ENCODE results near the gene B3GNT4. TPM values are rescaled to one million over a fixed set of nuclear protein-coding genes. Genes with fewer than 3 reads are reported as not detected.
"Not testable (repeated sequence)": the region's sequence is repeated elsewhere in the genome, so short reads cannot be mapped to it uniquely, and the experiment has no call there.

The B3GNT4 gene
- total RNA-seq, 1 donor from 2014 or later = 0.30 TPM

DNA sequence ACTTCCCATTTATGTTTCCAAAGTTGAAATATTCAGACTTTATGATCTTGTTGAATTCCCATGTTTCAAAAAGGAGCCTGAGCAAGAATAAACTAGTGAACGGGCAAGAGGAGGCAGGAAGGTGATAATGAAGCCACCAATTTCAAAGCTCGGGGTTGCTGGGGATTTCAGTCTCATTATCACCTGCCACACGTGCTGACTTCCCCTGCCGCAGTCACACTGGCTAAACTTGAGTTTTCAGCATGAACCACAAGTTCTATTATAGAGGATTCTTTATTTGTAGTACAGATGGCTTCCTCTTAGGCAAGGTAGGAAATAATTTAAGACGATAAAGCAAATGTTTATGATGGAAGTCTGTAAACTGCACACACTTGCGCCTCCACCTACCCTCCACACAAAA, 40.5 kb downstream of the B3GNT4 start:
- ATAC-seq = no peak
- intact Hi-C loops (cut with DNase I) = no loop called here
- peaks cover 78% of the 10 kb centered on the region for H3K36me3 ChIP-seq

DNA sequence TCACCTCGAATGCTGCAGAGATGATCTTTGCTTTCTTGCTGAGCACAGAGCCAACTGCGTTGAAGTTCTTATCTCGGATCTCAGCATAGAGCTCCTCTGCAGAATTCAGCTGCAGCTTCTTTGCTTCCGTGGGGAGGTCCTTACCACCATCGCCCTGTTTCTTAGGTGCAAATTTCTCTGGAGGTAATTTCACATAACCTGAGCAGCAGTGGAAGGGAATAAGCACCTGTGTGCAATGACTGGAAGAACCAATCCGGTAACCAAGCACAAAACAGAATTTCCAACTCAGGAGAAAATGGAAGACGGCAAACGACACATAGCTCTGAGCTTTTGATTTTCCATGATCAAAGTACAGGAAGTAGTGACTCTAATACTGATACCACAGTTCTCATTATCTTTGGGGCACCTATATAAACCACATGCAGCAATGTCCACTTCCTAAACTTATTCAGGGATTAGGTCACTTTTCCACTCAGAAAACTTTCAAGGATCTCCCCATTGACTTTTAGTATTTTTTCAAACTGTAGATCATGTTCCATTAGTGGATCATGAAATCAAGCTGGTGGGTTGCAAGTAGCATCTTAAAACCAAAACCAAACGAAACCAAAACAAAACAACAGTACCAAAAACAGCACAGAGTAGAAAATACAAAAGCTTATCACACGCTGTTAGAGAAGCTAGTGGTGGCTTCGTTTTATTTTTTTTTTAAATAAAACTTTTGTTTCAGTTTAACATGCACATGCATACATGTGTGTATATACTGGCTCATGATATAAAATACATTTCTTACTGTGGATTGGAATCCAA, 41.3 kb downstream of the B3GNT4 start:
- ATAC-seq = no peak
- no peaks in the 10 kb centered on the region for H3K4me1 ChIP-seq
- H3K27ac ChIP-seq = peak overlapping the region; percentile 16
- H3K27me3 ChIP-seq (ENCODE audit: low read depth) = no peaks in the 10 kb centered on the region
- no peaks in the 10 kb centered on the region for H3K9me3 ChIP-seq
- TF ChIP-seq, protein P1, sequence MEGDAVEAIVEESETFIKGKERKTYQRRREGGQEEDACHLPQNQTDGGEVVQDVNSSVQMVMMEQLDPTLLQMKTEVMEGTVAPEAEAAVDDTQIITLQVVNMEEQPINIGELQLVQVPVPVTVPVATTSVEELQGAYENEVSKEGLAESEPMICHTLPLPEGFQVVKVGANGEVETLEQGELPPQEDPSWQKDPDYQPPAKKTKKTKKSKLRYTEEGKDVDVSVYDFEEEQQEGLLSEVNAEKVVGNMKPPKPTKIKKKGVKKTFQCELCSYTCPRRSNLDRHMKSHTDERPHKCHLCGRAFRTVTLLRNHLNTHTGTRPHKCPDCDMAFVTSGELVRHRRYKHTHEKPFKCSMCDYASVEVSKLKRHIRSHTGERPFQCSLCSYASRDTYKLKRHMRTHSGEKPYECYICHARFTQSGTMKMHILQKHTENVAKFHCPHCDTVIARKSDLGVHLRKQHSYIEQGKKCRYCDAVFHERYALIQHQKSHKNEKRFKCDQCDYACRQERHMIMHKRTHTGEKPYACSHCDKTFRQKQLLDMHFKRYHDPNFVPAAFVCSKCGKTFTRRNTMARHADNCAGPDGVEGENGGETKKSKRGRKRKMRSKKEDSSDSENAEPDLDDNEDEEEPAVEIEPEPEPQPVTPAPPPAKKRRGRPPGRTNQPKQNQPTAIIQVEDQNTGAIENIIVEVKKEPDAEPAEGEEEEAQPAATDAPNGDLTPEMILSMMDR (IDR thresholded peaks at IDR 0.05) = no peak
- intact Hi-C loops (cut with DNase I) = no loop called here
- peaks cover 78% of the 10 kb centered on the region for H3K36me3 ChIP-seq
- DNase-seq = no peak
- H3K4me3 ChIP-seq = peak overlapping the region; percentile 3

More for the DNA sequence above, 40.5 kb downstream of the B3GNT4 start:
- Histone ChIP-seq H3K27me3 (ENCODE audit: low read depth) (no peaks in the 10 kb centered on the region), H3K9me3 (no peaks in the 10 kb centered on the region), H3K27ac (no peak overlapping the region), H3K4me3 (no peak overlapping the region), H3K4me1 (no peaks in the 10 kb centered on the region)
- DNase-seq = no peak
- TF ChIP-seq, protein P1 (IDR thresholded peaks at IDR 0.05) = no peak

DNA sequence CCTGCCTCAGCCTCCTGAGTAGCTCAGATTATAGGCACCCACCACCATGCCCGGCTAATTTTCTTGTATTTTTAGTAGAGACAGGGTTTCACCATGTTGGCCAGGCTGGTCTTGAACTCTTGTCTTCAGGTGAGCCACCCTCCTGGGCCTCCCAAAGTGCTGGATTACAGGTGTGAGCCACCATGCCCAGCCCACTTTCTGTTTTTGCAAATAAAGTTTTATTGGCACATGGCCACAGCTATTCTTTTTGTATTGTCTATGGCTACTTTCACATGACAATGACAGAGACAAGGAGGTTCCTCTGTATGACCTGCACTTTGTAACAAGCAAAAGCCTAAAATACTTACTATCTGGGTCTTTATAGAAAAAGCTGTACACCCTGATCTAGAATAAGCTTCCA, 42.0 kb downstream of the B3GNT4 start:
- Histone ChIP-seq H3K36me3 (peaks cover 78% of the 10 kb centered on the region), H3K27me3 (ENCODE audit: low read depth) (no peaks in the 10 kb centered on the region), H3K4me3 (no peak overlapping the region), H3K27ac (peak overlapping the region; percentile 16), H3K4me1 (no peaks in the 10 kb centered on the region), H3K9me3 (no peaks in the 10 kb centered on the region)
- DNase-seq = no peak
- TF ChIP-seq, protein P1 (IDR thresholded peaks at IDR 0.05) = no peak
- intact Hi-C loops (cut with DNase I) = no loop called here
- ATAC-seq = no peak

DNA sequence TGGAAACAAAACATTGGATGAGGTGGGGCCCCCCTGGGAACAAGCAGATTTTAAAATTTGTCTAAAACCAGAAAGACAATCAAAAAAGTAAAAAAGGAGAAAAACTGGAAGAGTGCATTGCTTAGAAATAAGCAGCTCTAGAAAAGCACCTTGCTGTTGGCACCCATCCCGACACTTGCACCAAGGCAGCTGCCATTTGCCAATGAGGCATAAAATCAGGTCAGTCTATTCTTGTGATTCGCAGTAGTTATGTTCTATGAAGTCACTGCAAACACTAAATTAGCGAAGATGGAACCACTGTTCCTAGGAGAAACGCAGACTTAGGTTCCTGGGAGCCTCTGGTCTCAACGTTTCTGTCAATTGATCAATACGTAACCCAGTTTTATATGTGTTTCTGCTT, 46.5 kb downstream of the B3GNT4 start:
- intact Hi-C loops (cut with DNase I) = no loop called here
- ATAC-seq (no peak), DNase-seq (no peak)
- Histone ChIP-seq H3K36me3 (peaks cover 72% of the 10 kb centered on the region), H3K4me3 (no peak overlapping the region), H3K9me3 (no peaks in the 10 kb centered on the region), H3K4me1 (no peaks in the 10 kb centered on the region), H3K27ac (no peak overlapping the region), H3K27me3 (ENCODE audit: low read depth) (no peaks in the 10 kb centered on the region)
- TF ChIP-seq, protein P1 (IDR thresholded peaks at IDR 0.05) = no peak

DNA sequence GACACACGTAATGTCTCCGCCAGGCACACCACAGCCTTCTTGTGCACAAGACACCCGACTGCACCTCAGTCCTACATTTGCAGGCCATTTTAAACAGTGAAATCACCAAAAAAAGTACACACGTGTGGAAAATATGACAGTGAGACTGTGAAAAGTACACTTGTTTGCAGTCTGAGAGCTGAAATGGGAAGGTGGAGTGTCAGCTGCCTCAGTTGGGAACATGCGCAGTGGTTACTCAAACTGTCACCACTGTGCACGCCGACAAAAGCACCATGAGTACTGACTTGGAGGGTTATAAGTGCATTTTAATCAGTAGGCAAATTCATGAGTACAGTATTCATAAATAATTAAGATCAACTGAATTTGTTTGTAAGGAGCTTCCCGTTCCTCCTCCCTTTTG, 47.0 kb downstream of the B3GNT4 start:
- no peak overlapping the region for H3K27ac ChIP-seq
- H3K4me1 ChIP-seq = no peaks in the 10 kb centered on the region
- no peaks in the 10 kb centered on the region for H3K27me3 ChIP-seq (ENCODE audit: low read depth)
- DNase-seq (no peak), ATAC-seq (no peak)
- intact Hi-C loops (cut with DNase I) = no loop called here
- no peaks in the 10 kb centered on the region for H3K9me3 ChIP-seq
- peaks cover 72% of the 10 kb centered on the region for H3K36me3 ChIP-seq
- H3K4me3 ChIP-seq = no peak overlapping the region
- TF ChIP-seq, protein P1 (IDR thresholded peaks at IDR 0.05) = no peak

DNA sequence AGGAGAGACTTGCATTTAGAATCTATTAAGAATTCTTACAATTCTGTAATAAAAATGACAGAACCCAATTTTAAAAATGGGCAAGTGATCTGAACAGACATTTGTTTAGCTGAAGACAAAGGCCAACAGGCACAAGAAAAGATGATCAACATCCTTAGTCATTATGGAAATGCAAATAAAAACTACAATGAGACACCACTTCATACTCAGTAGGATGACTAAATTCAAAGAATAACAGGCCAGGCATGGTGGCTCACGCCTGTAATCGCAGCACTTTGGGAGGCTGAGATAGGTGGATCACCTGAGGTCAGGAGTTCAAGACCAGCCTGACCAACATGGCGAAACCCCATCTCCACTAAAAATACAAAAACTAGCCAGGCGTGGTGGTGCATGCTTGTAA, 55.0 kb downstream of the B3GNT4 start:
- H3K4me1 ChIP-seq; H3K27me3 ChIP-seq (ENCODE audit: low read depth); H3K9me3 ChIP-seq; H3K4me3 ChIP-seq; H3K27ac ChIP-seq; DNase-seq; intact Hi-C loops (cut with DNase I); ATAC-seq: not testable (repeated sequence)
- H3K36me3 ChIP-seq = peaks cover 96% of the 10 kb centered on the region

Measured in lower lobe of right lung (tissue), 2 donors.